ENCODE data around the gene CABLES2.
A peak's percentile ranks its signal among the peaks of the same experiment; 100 is the strongest.

CABLES2 gene, protein sequence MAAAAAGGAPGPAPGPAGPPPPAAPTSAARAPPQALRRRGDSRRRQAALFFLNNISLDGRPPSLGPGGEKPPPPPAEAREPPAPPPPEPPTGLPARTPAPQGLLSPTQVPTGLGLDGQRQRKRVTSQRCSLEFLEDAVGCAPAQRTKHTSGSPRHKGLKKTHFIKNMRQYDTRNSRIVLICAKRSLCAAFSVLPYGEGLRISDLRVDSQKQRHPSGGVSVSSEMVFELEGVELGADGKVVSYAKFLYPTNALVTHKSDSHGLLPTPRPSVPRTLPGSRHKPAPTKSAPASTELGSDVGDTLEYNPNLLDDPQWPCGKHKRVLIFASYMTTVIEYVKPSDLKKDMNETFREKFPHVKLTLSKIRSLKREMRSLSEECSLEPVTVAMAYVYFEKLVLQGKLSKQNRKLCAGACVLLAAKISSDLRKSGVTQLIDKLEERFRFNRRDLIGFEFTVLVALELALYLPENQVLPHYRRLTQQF

DNA sequence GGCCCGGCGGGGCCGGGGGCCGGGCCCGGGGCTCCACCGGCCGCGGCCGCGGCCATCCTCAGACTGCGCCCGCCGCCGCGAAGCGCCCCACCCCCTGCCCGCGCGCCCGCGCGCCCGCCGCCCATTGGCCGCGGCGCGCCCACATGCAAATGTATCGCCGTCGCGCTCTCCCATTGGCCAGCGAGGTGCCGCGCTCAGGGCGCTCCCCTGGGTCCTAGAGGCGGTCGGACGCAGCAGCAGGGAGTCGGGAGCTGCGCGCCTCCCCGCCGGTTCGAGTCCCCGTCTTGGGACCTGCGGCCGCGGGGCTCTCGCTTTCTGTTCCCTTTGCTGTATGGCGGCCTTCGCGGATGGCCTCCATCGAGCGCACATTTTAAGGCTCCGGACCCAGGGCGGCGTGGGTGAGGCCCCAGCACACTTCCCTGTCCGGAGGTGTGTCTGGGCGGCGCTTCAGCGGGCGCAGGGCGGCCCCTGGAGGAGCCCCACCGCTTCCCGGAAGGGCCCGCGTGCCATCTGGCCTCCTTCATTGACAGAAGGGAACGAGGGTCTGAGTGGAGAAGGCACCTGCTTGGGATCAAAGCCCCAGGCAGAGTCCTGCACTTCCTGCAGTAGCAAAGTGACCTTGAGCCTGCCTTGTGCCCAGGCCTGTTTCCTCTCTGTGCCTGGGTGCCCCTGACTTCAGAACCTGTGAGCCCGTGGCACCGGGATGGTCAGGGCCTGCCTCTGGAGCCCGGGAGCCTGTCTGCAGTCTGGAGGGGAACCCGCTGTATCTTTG is at the start of gene CABLES2:
Gene CABLES2, minus strand, starts transcription at position 65 of the 772 bp plus-strand sequence. Its CDS starts 9 bp downstream, at position 56.
- DNase-seq: peak; percentile 91

DNA sequence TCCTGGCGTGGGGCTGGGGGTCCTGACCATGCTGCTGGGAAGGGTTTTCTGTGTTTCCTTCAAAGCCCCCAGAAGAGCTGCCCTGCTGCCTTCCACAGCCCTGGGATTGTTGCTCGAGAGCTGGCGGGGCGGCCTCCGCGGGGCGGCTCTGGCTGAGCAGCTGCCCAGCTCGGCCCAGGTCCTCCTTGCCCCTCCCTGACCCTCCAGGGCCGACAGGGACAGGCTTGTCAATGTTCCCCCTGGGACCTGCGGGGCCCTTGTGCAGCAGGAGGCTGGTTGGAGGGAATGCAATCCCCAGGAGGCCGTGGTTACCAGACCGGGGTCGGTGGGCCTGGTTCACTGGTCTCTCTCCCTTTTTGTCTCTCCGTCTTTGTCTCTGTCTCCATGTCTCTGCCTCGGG is 48.8 kb upstream of the CABLES2 start:
- no peak for DNase-seq

DNA sequence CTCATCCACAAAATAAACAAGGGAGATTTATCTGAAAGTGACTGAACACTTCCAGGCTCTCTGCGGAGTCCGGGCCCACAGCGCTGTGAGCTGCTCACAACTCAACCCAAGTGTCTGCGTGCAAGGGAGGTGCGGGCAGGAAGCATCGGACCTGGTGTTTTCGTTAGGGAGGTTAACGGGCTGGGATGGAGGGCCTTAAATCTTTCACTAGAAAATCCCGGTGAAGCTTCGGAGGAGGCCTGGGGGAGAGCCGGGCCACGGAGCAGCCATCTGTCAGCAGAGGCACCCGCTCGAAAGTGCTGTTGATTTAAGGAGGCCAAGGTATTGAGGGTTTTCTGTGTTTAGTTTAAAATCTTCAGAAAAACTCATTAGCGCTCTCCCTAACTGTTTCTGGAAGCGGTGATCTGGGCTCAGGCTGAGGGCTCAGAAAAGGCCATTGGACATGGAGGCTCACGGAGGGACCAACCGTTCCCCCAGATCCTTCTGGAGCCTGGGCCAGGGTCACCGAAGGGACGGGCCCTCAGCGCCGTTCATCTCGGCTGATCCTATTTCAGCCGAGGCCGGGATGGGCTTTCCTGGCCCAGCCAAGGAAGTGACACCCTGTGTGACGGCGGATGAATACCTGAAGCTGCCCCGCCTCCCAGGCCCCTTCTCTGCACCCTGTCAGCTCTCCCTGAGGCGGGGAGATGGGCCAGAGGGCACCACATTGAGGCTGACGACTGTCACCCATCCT is 48.0 kb upstream of the CABLES2 start:
- no peak for DNase-seq

DNA sequence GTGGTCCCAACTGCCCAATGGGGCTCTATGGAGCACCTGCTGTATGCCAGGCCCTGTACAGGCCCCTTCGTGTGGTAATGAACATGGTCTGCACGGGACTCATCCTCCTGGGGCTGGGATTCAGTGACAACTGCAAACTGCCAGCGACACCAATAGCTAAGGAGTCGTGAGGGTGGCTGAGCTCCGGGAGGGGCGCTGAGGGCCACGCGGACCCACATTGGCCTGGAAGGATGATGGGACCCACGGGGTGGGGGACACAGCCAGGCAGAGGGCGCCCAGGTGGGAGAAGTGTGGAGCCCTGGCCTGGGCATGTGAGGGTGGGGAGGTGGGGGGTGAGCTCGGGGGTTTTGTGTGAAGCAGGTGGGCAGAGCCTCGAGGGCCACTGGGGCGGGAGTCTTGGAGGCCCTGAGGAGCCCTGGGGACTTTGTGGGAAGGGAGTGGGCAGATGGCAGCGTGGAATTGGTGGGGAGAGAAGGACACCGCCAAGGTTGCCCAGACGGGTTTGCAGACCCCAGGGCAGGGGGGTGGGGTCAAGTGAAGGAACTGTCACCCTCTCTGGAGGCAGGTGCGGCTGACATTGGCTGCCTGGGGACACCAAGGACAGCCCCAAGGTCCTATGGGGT is 46.2 kb upstream of the CABLES2 start:
- DNase-seq: no peak

DNA sequence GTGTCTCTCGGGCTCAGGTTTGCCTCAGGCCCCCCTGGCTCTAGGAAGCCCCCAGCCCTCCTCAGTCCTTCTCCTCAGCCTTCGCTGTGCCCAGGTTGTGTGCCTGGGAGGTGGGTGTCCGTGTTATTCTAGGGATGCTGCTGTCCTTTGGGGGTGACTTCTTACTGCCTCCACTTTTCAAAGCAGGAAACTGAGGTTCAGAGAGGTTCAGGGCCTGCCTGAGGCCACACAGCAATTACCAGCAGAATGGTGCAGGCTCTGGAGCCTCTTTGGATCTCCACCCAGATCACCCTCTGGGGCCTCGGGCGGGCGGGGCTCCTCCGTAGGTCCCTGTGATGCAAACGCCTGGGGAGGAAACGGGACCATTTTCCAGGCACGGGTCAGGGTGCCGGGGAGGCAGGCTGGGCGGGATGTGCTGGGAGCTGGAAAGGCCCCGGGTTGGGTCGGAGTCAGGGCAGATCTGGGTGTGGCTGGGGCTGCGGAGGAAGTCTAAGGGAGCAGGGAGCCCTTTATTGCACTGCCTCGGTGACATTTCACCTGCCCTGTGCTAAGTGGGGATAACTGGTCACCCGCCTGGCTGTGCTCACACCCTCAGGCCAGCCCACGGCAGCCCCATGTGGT is 45.5 kb upstream of the CABLES2 start:
- no peak for DNase-seq

DNA sequence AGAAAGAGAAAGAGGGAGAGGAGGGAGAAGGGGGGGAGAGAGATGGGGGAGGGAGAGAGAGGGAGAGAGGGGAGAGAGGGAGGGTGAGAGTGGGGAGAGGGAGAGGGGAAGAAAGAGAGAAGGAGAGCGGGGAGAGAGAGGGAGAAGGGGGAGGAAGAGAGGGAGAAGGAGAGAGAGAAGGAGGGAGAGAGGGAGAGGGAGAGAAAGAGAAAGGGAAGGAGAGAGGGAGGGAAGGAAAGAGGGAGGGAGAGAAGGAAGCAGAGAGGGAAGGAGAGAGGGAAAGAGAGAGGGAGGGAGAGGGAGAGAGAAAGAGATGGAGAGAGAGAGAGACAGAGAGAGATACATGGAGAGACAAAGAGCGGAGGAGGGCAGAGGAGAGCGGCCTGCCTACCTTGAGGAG is 44.9 kb upstream of the CABLES2 start:
- no peak for DNase-seq

DNA sequence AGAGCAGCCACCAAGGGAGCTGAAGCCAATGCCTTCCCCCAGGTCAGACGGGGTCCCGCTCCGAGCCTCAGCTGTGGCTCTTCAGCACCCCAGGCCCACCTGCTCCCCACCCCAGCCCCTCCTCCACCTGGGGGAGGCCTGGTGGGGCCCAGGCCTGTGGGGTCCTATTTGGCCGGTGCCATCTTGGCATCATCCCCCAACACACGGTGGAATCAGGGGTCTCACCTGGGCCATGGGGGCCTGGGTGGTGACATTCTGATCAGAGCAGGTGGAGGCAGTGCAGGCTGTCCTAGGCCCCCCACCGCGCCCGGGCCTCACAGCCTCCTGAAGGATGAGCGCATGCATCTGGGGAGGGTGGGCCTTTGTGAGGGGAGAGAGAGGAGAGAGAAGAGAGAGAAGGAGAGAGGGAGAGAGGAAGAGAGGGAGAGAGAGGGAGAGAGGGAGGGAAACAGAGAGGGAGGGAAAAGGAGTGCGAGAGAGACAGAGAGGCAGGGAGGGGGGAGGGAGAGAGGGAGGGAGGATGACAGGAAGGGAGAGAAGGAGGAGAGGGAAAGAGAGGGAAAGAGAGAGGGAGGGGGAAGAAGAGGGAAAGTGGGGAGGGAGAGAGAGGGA is 44.2 kb upstream of the CABLES2 start:
- DNase-seq: no peak

DNA sequence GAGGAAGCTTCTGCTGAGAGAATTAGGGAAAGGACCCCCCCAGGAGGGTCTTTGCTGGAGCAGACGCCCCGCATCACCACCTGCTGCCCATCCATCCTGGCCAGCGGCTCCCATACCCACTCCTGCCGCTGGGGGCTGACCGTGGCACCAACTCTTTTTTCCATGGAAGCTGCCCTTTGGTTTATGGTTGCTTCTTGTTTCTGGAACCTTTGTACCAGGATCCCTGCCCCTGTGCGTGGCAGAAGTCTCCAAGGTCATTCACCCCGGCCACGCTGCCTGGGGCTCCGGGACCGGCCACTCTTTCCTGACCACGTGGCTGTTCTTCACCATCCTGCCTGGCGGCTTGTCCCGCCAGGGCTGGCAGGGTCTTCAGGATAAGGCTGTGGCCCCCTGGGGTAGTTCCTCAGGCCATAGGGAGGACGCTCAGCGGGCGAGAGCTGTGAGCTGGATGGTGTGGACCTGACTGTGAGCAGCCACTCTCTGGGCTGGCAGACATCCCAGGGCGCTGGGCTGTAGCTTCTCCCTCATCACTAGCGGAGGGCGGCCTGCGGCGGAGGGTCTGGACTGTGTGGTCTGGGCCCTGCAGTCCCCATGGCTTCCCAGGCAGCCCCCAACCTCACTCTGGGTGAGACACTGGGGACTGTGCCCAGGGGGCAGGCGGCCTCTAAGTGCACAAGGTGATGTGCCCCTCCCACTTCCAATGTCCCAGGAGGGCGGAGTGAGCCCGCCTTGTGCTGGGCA is 43.0 kb upstream of the CABLES2 start:
- no peak for DNase-seq

DNA sequence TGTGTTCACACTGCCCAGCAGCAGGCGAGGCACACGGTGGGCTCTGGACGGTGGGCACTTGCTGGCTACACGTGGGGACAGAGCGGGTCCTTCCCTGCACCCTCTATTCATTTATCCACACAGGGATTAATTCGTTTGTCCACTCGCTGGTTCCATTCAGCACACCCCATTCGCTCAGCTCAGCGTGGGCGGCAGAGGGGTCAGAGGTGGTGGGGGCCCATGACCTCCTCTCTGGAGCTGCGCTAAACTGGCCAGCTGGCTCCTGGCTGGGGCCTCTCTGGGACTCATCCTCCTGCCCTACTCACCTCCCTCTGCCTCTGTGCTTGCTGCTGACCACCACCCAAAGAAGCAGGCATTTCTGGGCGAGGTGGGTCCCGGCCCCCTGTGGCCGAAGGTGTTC is 41.7 kb upstream of the CABLES2 start:
- DNase-seq: no peak

DNA sequence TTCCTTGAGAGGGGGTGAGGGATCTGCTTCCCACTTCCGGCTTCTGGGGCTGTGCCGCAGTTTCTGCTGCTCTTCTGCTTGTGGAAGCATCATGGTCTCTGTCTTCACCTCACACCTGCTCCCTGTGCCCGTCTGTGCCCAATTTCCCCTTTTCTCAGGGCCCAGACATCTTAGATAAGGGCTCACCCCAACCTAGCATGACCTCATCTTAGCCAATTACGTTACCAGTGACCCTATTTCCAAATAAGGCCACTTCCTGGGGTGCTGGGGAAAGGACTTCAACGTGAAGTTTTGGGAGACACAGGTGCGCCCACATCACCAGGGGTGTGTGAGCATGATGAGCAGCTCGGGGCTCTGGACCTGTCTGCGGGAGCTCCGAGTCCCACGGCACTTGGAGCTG is 41.0 kb upstream of the CABLES2 start:
- no peak for DNase-seq

DNA sequence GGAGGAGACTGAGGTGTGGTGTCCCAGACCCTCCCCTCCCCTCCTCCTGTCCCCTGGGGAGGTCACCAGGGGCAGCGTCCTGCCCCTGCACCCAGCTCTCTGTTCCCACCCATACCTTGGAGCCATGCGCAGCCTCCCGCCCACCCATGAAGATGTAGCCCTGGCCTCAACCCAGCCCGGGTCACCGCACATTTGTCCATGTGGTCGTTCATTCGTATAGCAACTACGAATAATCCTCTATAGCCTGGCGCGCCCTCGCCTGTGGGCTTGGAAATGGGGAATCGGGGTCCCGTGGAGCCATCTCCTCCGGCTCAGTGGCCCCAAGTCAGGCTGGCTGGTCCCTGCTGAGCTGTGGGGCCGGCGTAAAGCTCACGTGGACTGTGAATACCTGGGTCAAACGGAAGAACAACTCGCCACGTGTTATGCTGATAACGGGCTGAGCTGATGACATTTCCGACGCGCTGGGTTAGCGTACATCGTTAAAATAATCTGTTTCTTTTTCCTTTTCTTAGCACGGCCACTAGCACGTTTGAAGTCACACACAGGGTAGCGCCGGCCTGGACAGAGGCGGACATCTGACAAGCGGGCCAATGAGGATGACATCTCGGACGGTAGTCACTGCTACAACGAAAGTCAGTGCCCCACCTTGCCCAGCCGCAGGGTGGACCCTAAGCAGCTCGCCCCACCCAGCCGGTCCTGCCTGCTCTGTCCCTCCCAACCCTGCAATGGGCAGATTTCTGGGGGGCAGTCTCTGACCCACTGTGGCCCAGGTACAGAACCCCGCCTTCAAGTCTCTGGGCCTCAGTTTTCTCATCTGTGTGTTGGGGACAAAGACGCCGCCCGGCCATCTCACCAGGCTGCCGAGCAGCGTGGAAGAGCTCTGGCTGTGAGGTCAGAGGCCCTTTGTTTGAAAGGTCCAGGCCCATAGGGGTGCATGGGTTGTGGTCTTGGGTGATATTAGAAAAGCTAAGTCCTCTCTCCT is 40.1 kb upstream of the CABLES2 start:
- DNase-seq: no peak

DNA sequence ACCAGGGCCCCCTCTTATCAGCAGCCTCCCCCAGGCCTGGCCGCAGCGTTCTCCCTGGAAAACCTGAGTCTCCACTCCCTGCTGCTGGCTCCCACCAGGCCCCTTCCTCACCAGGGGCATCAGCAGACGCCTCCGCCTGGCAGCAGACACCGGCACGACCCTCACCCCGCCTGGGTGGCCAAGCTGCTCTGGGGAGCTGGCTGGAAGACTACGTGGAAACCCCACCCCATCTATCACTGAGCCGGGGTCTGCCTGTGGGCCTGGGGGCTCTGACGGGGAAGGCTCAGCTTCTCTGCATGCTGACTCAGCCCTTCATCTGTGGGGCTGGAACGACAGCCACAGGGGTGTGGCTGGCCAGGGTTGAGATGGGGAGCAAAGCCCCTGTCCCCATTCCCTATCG is 39.4 kb upstream of the CABLES2 start:
- DNase-seq: no peak

DNA sequence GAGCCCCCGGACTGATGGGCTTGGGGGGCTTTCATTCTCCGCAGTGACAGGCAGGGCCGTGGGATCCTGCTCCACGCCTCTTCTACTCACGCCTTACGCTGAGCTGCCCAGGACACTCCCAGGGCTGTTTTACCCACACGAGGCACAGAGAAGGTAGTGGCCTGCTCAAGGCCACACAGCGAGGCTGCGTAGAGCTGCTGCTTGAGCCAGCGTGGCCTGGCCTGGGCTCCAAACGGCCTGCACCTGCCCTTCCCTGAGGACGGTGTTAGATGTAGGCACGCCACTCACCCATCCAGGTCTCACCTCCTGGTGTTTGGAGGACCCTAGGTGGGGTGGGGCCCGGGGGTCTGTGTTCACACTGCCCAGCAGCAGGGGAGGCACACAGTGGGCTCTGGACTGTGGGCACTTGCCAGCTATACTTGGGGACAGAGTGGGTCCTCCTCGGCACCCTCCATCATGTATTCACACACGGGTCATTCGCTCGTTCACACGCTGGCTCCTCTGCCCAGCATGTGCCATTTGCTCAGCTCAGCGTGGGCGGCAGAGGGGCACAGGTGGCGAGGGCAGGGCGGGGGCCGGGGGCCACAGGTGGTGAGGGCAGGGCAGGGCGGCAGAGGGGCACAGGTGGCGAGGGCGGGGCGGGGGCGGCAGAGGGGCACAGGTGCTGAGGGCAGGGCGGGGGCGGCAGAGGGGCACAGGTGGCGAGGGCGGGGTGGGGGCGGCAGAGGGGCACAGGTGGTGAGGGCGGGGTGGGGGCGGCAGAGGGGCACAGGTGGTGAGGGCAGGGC is 38.7 kb upstream of the CABLES2 start:
- DNase-seq: no peak

DNA sequence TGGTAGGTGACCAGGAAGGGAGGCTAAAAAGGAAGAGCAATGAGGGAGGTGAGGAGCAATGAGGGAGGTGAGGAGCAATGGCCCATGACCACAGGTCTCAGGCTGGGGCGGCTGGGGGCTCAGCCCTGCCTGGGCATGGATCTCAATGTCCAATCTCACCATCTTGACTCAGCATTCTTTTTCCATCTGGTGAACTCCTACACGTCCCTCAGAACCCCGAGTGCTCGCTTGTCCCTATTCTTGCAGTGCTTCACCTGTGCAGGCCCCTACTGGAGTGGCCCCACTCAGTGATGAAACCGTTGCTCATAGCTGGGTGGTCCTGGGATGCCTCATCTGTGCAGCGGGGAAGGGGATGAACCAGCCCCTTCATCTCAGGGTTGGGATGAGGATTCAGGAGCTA is 37.2 kb upstream of the CABLES2 start:
- DNase-seq: no peak

DNA sequence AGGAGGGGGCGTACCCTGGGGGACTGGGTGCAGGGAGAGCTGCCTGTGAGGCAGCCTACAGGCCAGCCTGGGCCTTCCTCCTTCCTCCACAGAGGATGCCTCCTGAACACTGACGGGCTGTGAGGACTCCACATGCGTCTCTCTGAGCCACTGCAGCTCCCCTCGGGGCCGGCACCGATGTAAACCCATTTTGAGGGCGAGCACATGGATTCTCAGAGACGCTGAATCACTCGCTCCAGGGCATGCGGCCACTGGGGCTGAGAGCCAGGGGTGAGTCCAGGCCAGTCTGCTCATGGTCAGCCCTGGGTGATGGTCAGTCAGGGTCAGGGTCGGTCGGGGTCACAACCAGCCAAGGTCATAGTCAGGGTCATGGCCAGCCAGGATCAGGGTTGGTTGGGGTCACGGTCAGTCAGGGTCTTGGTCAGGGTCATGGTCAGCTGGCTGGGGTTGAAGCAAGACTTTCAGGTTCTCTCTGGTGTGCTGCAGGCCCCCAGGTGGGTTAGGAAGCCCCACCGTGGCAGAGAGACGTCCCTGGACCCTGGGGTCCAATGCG is 35.0 kb upstream of the CABLES2 start:
- DNase-seq: no peak

DNA sequence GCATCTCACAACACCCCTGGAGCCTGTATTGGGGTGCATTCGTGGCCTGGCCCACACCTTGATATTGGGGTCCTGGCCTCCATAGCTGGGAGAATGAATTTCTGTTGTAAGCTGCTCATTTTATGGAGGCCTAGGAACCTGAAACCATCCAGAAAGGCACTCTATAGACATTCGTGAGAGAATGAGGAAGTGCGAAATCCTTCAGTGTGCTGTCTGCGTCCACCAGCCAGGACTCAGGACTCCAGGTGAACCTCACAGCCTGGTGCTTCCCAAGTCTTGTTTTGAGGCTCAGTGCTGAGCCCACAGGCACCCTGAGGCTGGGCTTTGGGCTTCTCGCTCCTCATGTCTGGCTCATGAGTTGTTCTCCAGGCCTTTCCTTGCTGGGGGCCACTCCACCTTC is 32.1 kb upstream of the CABLES2 start:
- DNase-seq: no peak

DNA sequence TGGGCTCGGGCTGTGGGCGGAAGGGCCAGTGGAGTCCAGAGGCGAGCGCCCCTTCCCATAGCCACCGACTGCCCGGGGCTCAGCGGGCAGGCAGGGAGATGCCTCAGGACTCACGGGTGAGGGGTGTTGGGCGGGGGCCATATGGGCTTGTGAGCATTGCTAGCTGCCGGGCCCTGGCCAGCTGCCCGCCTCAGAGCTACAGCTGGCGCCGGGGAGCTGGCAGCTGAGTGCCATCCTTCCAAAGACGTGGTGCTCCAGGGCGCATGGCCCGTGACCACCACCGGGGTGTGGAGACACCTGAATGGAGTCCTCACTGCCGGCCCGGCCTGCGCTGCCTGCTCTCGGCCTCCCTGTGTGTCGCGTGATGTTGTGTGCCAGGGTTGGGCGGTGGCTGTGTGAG is 30.8 kb upstream of the CABLES2 start:
- peak; percentile 81 for DNase-seq

DNA sequence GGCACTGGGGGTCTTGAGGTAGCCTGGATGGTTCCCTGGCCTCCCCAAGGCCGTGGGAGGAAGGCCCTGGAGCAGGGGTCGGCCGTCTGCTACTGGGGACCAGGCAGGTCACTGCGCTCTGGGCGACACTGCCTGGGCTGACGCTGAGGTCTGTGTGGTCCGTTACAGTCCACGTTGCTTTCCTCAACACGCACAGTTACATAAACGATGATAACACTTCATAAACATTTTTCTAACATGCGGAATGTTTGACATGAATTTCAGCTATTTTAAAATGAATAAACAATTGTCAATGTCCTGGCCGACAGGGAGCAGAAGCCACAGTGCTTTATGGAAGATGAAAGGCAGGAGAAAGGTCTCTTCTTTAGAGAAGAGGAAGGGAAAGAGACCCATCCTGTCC is 30.4 kb upstream of the CABLES2 start:
- no peak for DNase-seq

DNA sequence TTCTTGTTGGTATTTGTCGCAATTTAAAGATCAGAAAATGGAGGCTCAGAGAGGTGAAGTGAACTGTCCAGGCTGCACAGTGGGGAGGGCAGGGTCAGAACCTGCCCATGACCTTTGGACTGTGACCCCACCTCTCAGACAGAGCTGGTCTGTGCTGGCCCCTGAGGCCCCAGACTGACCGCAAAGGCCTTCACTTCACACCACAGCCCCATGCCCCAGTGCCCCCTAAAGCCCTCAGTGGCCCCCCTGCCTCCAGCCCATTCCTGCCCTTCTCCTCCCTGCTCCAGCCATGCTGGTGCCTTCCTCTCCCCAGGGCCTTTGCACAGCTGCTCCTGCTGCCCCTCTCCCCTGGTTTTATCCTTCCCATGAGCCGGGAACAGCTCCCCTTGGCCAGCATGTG is 29.6 kb upstream of the CABLES2 start:
- DNase-seq: no peak

Measured in NCI-H1105 treated with DMSO at 0.1 percent for 48 hours (cell line).